Smooth muscle cell (in vitro differentiated cells): ENCODE measurements around the gene RAPGEF4. TPM values are rescaled to one million over a fixed set of nuclear protein-coding genes. Genes with fewer than 3 reads are reported as not detected.

Experiments used
- DNase-seq: peaks from one replicate; lab custom pipeline; 2025; ENCODE audit not compliant: unreplicated experiment; lab: John Stamatoyannopoulos, UW
- H2AFZ ChIP-seq: fragments of 200-600 bp; sonication (generic); 2 replicates; pipeline ENCODE4 v1.6.0; 2016; ENCODE audit warnings: antibody characterized with exemption, low read depth, mild to moderate bottlenecking
- H3F3A ChIP-seq: fragments of 200-600 bp; sonication (generic); 2 replicates; pipeline ENCODE4 v1.6.0; 2017; ENCODE audit warnings: antibody characterized with exemption, low read depth
- H3K27ac ChIP-seq: fragments of 200-600 bp; sonication (generic); 2 replicates; pipeline ENCODE4 v1.5.1; 2016; ENCODE audit warnings: low read depth, mild to moderate bottlenecking
- H3K27me3 ChIP-seq: fragments of 200-600 bp; sonication (generic); 2 replicates; pipeline ENCODE4 v1.6.1; 2016; ENCODE audit warnings: low read depth, mild to moderate bottlenecking
- H3K36me3 ChIP-seq: fragments of 200-600 bp; sonication (generic); 2 replicates; pipeline ENCODE4 v1.5.1; 2016; ENCODE audit warnings: low read depth
- H3K4me1 ChIP-seq: fragments of 200-600 bp; sonication (generic); 2 replicates; pipeline ENCODE4 v1.5.1; 2016; ENCODE audit warnings: low read depth
- H3K4me2 ChIP-seq: fragments of 200-600 bp; sonication (generic); 2 replicates; pipeline ENCODE4 v1.6.0; 2016; ENCODE audit warnings: mild to moderate bottlenecking
- H3K4me3 ChIP-seq: fragments of 200-600 bp; sonication (generic); 2 replicates; pipeline ENCODE4 v1.5.1; 2016; ENCODE audit warnings: mild to moderate bottlenecking
- H3K79me2 ChIP-seq: fragments of 200-600 bp; sonication (generic); 2 replicates; pipeline ENCODE4 v1.6.0; 2016; ENCODE audit warnings: low read depth, mild to moderate bottlenecking
- H3K9ac ChIP-seq: fragments of 200-600 bp; sonication (generic); 2 replicates; pipeline ENCODE4 v1.6.0; 2016; ENCODE audit warnings: low read depth
- H3K9me3 ChIP-seq: fragments of 200-600 bp; sonication (generic); replicated peaks from 2 replicates; pipeline ENCODE4 v1.5.1; 2016; ENCODE audit warnings: low read depth
- H4K20me1 ChIP-seq: fragments of 200-600 bp; sonication (generic); 2 replicates; pipeline ENCODE4 v1.6.0; 2016; ENCODE audit warnings: low read depth
- CTCF ChIP-seq: fragments of 200-600 bp; sonication (generic); IDR thresholded peaks from 2 replicates; pipeline ENCODE4 v1.5.1; 2017; ENCODE audit warnings: borderline replicate concordance, mild to moderate bottlenecking, antibody characterized with exemption; ENCODE audit not compliant: insufficient read depth, poor library complexity, severe bottlenecking
- WGBS: methylation state at CpG from one replicate; pipeline ENCODE4 v1.1.7; 2016; ENCODE audit warnings: low lambda C conversion rate; 5-methylcytosine and 5-hydroxymethylcytosine counted together
- polyA plus RNA-seq: library from polyadenylated mRNA; unstranded; fragments of >200 nt; fragmentation: Nextera tagmentation; extraction: Ambion mirVana; gene quantifications from 2 replicates; pipeline ENCODE4 v1.2.1, GENCODE V29; 2016
- total RNA-seq: library from RNA; depleted of rRNA; stranded (reverse); fragments of >200 nt; gene quantifications from 2 replicates; pipeline ENCODE4 v1.2.3, GENCODE V29; 2014

The RAPGEF4 gene
- total and polyA plus RNA-seq, 2 experiments from 2014 or later, result 0.35 to 2.7 TPM

- 42% methylated on average over 5 of the region's 5 CpGs for WGBS
- H3K9me3 ChIP-seq, result no peaks in the 10 kb centered on the region
- H4K20me1 ChIP-seq, result no peaks in the 10 kb centered on the region
- no peaks in the 10 kb centered on the region for H3K79me2 ChIP-seq
- H3K4me3 ChIP-seq, result no peak overlapping the region
- H3K36me3 ChIP-seq, result no peaks in the 10 kb centered on the region
- no peak overlapping the region for H3K27ac ChIP-seq
- H2AFZ ChIP-seq, result no peak overlapping the region
- DNase-seq, result no peak
- H3K4me1 ChIP-seq, result no peaks in the 10 kb centered on the region
- no peak overlapping the region for H3K9ac ChIP-seq
- no peak for TF ChIP-seq CTCF
- H3K4me2 ChIP-seq, result peak overlapping the region; percentile 47
- peaks cover 5% of the 10 kb centered on the region for H3K27me3 ChIP-seq
- H3F3A ChIP-seq, result peaks cover 6% of the 10 kb centered on the region
Measured at GRCh38 chr2:172861098-172861497, 125.5 kb downstream of the RAPGEF4 start.

- no peak overlapping the region for H3K27ac ChIP-seq
Measured at GRCh38 chr2:172861656-172862476, 126.2 kb downstream of the RAPGEF4 start.

GRCh38 chr2:172863341-172863740 is 127.7 kb downstream of the RAPGEF4 start:
- no peak for TF ChIP-seq CTCF
- Histone ChIP-seq H3K27ac (no peak overlapping the region), H3K4me2 (no peak overlapping the region), H3K4me3 (no peak overlapping the region), H3K9me3 (no peaks in the 10 kb centered on the region), H3F3A (no peaks in the 10 kb centered on the region), H3K27me3 (peaks cover 5% of the 10 kb centered on the region), H3K79me2 (no peaks in the 10 kb centered on the region), H4K20me1 (no peaks in the 10 kb centered on the region), H3K9ac (no peak overlapping the region), H3K36me3 (no peaks in the 10 kb centered on the region), H3K4me1 (no peaks in the 10 kb centered on the region), H2AFZ (no peak overlapping the region)
- WGBS, result 70% methylated on average over 2 of the region's 2 CpGs
- no peak for DNase-seq

More at GRCh38 chr2:172861656-172862476, 126.2 kb downstream of the RAPGEF4 start:
- Histone ChIP-seq H3K27me3 (peaks cover 5% of the 10 kb centered on the region), H3K9me3 (no peaks in the 10 kb centered on the region), H3K36me3 (no peaks in the 10 kb centered on the region), H3K4me2 (no peak overlapping the region), H3K79me2 (no peaks in the 10 kb centered on the region), H3K9ac (no peak overlapping the region), H4K20me1 (no peaks in the 10 kb centered on the region), H3K4me3 (no peak overlapping the region), H3K4me1 (no peaks in the 10 kb centered on the region), H3F3A (no peaks in the 10 kb centered on the region), H2AFZ (no peak overlapping the region)
- 95% methylated on average over 7 of the region's 7 CpGs for WGBS
- no peak for DNase-seq
- no peak for TF ChIP-seq CTCF

GRCh38 chr2:172864182-172864581 is 128.5 kb downstream of the RAPGEF4 start:
- H3K27me3 ChIP-seq, result peaks cover 5% of the 10 kb centered on the region
- no peaks in the 10 kb centered on the region for H3F3A ChIP-seq
- no peaks in the 10 kb centered on the region for H3K79me2 ChIP-seq
- H3K27ac ChIP-seq, result no peak overlapping the region
- peak; percentile 55 for TF ChIP-seq CTCF
- no peak for DNase-seq
- H3K4me3 ChIP-seq, result no peak overlapping the region
- H3K36me3 ChIP-seq, result no peaks in the 10 kb centered on the region
- no peak overlapping the region for H2AFZ ChIP-seq
- WGBS, result 62% methylated on average over 5 of the region's 5 CpGs
- H3K9me3 ChIP-seq, result no peaks in the 10 kb centered on the region
- no peak overlapping the region for H3K4me2 ChIP-seq
- H3K9ac ChIP-seq, result no peak overlapping the region
- no peaks in the 10 kb centered on the region for H3K4me1 ChIP-seq
- H4K20me1 ChIP-seq, result no peaks in the 10 kb centered on the region
